PC-3 (cell line): ENCODE results near the gene TIMMDC1.

ENCODE experiments used
- CTCF ChIP-seq: fragments of 300-600 bp; sonication (generic); conservative IDR thresholded peaks from 2 replicates; pipeline ENCODE4 v1.5.1; 2017; ENCODE audit warnings: antibody characterized with exemption, low read depth, mild to moderate bottlenecking, low read length
- EZH2 ChIP-seq: fragments of 300-600 bp; sonication (generic); IDR thresholded peaks from one replicate; pipeline ENCODE4 v1.6.1; 2017; ENCODE audit warnings: antibody characterized with exemption, mild to moderate bottlenecking, low read length; ENCODE audit not compliant: unreplicated experiment
- EZH2phosphoT487 ChIP-seq: fragments of 300-600 bp; sonication (generic); IDR thresholded peaks from 2 replicates; pipeline ENCODE4 v1.6.1; 2018; ENCODE audit warnings: mild to moderate bottlenecking, antibody characterized with exemption, low read length, borderline replicate concordance

- no peak for TF ChIP-seq EZH2
- TF ChIP-seq CTCF, result no peak
- no peak for TF ChIP-seq EZH2phosphoT487
Observed at GRCh38 chr3:119517112-119517511, 18.8 kb downstream of the TIMMDC1 start.
